Fibroblast of mammary gland (primary cell): Measurements from ENCODE around the gene CACNA1C.

Experiments used
- DNase-seq: peaks from one replicate; pipeline ENCODE4 v3.0.0-alpha.2; 2010; ENCODE audit warnings: low read depth
- H3K4me3 ChIP-seq: 2 replicates; pipeline ENCODE4 v1.5.1; 2011; ENCODE audit warnings: low read depth, mild to moderate bottlenecking, low read length, moderate library complexity; ENCODE audit not compliant: control insufficient read depth
- TF ChIP-seq, protein P1 (sequence below): conservative IDR thresholded peaks from 2 replicates; pipeline ENCODE4 v1.5.1; 2011; ENCODE audit warnings: low read depth, low read length, inconsistent platforms; ENCODE audit not compliant: control insufficient read depth, insufficient read depth

CACNA1C gene

DNA sequence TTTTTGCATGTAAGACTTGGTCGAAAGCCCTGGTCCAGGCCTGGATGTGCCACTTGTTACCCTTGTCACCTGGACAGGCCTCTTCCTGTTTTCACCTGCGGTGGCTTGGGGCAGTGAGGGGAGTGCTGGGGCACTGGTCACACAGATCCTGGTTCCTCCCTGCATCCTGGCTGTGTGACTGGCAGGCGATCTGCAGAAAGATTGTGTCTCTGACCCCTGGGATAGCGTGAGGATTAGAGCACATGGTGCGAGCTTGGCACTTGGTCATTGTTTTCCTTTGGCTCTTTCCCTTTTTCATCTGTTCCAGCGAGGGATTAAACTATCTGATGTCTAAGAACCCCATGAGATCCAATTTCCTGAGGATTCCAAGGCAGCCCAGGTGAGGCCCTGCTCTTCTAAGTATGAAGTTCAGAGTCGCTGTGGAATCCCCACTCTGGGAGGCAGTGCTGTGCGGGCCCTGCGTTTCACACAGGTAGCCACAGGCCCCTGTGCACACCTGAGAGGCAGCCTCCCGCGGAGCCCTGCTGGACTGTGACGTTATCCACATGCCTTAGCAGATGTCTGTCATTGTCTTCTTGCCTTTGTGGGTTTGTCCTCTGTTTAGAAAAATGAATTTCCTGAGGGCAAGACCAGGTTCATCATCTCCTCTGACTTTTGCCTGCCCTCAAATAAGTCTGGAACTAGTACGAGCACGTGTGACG is 288.4 kb downstream of the CACNA1C start:
- TF ChIP-seq, protein P1, sequence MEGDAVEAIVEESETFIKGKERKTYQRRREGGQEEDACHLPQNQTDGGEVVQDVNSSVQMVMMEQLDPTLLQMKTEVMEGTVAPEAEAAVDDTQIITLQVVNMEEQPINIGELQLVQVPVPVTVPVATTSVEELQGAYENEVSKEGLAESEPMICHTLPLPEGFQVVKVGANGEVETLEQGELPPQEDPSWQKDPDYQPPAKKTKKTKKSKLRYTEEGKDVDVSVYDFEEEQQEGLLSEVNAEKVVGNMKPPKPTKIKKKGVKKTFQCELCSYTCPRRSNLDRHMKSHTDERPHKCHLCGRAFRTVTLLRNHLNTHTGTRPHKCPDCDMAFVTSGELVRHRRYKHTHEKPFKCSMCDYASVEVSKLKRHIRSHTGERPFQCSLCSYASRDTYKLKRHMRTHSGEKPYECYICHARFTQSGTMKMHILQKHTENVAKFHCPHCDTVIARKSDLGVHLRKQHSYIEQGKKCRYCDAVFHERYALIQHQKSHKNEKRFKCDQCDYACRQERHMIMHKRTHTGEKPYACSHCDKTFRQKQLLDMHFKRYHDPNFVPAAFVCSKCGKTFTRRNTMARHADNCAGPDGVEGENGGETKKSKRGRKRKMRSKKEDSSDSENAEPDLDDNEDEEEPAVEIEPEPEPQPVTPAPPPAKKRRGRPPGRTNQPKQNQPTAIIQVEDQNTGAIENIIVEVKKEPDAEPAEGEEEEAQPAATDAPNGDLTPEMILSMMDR: no peak
- DNase-seq: no peak
- no peak overlapping the region for H3K4me3 ChIP-seq

DNA sequence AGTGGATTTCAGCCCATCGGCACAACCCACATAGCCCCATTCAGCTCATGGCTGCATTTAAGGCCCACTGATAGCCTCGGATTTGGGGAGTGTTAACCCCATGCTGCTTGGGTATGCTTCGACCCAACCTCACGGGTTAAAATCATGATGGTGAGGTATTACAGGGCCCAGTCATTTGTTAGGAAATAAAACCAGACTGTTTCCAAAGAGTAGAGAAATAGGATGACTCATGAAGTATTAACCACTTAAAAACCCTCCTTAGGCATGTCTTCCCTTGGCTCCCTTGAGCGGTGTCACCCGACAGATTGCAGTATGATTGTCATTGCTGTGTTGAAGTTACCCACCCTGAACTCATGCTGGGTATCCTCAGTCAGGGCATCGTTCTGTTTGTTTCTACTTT is 289.1 kb downstream of the CACNA1C start:
- peak; percentile 90 for DNase-seq
- TF ChIP-seq, protein P1: no peak

DNA sequence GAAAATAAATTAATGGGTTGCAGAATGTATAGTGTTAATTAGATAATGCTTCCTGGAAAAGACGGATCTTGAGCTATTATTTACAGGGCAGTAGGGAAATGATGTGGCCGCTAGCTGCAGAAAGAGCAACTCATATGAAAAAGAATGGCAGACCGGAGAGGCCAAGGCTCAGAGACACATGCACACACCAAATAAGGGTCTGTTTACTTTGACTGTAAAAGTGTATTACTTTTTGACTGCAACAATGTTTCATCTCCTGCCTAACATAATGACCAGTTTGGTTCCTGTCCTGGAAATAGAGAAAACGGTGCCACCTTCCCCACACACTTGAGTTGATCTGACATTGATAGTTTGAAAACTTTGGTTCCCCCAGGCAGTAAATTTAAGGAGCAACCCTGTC is 290.9 kb downstream of the CACNA1C start:
- DNase-seq: no peak
- TF ChIP-seq, protein P1: no peak
- no peak overlapping the region for H3K4me3 ChIP-seq

More for the DNA sequence above, 289.1 kb downstream of the CACNA1C start:
- H3K4me3 ChIP-seq: no peak overlapping the region

GRCh38 chr12:2344476-2344875 is 291.7 kb downstream of the CACNA1C start:
- no peak overlapping the region for H3K4me3 ChIP-seq
- TF ChIP-seq, protein P1: no peak
- DNase-seq: no peak

- DNase-seq: peak; percentile 34
- no peak overlapping the region for H3K4me3 ChIP-seq
- TF ChIP-seq, protein P1: no peak
Measured at GRCh38 chr12:2344885-2345284, 292.1 kb downstream of the CACNA1C start.

DNA sequence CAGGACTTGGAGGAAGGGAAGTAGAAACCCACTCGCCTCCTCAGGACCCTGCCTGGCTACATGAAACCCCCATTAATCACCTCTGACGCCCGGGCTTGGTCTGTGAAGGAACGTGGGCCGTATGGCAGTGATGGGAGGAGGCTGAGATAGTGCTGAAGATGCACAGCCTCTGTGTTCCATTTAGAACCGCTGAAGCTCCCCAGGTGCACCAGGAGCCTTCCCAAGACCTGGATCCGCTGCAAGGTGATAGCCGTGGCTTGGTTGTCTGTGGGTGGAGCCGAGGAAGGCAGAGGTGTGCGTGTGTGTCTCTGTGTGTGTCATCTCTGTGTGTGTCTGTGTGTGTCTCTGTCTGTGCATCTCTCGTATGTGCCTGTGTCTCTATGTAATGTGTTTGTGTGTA is 293.1 kb downstream of the CACNA1C start:
- no peak overlapping the region for H3K4me3 ChIP-seq
- DNase-seq: no peak
- TF ChIP-seq, protein P1: no peak
